ENCODE results near the gene HLA-DOB.

Gene HLA-DOB

DNA sequence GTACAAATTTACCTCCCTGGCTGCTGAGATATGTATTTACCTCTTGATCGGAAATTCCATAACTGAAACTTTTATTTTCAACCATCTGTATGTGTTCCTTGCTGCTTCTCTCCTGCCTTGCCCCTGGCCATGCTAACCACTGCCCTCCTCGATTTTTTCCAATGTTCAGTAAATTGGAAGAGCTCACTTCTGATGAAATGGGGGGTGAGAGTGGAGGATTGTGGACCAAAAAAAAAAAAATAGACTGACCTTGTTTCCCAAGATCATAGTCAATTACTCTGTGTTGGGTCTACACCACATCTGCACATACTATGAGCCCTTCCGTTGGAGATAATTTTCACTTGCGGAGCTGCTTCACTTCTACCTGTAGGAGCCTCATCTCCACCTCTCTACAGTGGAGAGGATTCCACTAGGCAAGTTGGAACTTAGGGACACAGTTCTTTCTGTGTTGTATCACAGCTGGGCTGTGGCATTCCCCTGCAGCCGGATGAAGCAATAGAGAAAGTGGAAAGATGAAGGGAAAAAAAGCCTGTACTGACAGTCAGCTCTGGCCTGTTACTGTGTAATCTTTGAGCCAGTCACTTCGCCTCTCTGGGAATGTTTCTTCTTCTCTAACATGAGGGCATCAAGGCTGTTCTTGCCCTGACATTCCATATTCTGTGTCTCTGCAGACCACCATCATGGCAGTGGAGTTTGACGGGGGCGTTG lies 38.8 kb upstream of the HLA-DOB start:
- H3K4me3 ChIP-seq (ENCODE audit: control insufficient read depth, low read depth, low read length): no peak overlapping the region
- TF ChIP-seq, protein P1, sequence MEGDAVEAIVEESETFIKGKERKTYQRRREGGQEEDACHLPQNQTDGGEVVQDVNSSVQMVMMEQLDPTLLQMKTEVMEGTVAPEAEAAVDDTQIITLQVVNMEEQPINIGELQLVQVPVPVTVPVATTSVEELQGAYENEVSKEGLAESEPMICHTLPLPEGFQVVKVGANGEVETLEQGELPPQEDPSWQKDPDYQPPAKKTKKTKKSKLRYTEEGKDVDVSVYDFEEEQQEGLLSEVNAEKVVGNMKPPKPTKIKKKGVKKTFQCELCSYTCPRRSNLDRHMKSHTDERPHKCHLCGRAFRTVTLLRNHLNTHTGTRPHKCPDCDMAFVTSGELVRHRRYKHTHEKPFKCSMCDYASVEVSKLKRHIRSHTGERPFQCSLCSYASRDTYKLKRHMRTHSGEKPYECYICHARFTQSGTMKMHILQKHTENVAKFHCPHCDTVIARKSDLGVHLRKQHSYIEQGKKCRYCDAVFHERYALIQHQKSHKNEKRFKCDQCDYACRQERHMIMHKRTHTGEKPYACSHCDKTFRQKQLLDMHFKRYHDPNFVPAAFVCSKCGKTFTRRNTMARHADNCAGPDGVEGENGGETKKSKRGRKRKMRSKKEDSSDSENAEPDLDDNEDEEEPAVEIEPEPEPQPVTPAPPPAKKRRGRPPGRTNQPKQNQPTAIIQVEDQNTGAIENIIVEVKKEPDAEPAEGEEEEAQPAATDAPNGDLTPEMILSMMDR (conservative IDR thresholded peaks at IDR 0.05; ENCODE audit: control insufficient read depth, insufficient read depth, low read depth, low read length): no peak
- DNase-seq (ENCODE audit: low read depth): no peak

DNA sequence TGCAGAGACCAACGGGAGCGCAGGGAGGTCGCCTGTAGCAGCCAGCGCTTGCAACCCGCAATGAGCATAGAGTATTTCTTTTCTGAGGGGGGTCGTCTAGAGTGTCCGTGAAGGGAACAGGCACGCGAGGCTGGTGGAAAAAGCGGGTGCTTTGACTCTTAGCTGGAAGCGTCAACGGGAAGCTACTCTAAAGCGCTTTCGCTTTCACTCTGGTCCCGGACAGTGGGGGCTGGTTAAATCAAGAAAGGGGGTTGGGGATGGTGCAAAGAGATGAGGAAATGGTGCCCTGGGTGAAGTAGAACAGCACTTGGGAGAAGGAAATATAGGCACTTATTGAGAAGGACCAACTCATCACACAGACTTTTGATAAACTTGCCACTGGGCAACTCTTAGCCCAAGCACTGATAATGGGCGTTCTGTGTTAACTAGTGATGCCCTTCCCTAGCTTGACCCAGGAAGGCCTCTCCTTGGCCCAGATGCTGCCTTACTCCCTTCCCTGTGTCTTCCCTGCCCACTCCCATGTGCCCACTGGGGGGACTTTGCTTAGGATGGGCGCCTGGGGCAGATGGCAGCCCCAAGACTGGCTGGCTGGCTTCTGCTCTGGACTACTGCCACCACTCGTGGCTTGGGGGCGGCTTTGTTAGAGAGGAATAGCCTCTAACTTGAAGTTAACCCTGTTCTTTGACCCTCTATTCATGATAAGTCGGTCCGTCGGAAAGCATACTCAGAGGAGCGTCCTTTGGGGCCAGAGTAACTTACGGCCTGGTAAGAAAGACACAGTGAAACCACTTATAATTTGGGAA lies 37.8 kb upstream of the HLA-DOB start:
- H3K4me3 ChIP-seq (ENCODE audit: control insufficient read depth, low read depth, low read length): peak overlapping the region; percentile 85
- TF ChIP-seq, protein P1 (conservative IDR thresholded peaks at IDR 0.05; ENCODE audit: control insufficient read depth, insufficient read depth, low read depth, low read length): no peak
- DNase-seq (ENCODE audit: low read depth): peak; percentile 37

DNA sequence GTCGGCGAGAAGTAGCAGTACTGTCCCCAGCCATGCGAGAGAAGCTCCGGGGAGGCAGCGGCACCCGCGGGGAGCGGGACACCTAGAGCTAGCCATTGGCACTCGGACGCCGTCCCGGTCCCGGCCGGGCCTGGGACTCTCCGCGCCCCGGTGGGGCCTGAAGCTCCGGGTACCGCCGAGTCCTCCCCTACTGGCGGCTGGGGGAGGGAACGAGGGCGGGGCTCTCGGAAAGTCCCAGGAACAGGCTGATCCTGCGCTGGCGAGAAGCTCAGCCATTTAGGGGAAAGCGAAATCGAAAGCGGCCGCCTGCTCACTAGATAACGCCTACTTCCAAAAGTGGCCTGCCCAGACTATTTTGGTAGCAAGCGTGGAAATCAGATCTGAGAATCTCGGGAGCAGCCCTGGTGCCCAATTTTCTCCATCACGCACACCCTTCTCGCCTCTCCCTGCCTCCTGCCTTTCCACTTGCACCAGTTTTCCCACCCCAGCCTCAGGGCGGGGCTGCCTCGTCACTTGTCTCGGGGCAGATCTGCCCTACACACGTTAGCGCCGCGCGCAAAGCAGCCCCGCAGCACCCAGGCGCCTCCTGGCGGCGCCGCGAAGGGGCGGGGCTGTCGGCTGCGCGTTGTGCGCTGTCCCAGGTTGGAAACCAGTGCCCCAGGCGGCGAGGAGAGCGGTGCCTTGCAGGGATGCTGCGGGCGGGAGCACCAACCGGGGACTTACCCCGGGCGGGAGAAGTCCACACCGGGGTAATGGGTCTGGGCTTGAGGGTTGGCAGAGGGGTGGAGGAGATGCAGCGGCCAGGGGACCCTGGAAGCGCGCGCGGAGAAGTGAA lies 37.0 kb upstream of the HLA-DOB start, which contains the start of the genes PSMB9 and TAP1:
Gene PSMB9, plus strand, starts transcription at position 652 of the 835 bp plus-strand sequence. Its CDS starts 38 bp downstream, at position 690.
Gene TAP1, minus strand, starts transcription at position 164 of the 835 bp plus-strand sequence. Its CDS starts 68 bp downstream, at position 96.
- peak within 1 kb of the TSS; percentile 85 for H3K4me3 ChIP-seq (ENCODE audit: control insufficient read depth, low read depth, low read length)
- DNase-seq (ENCODE audit: low read depth): peak; percentile 88
- TF ChIP-seq, protein P1 (conservative IDR thresholded peaks at IDR 0.05; ENCODE audit: control insufficient read depth, insufficient read depth, low read depth, low read length): peak; percentile 48

DNA sequence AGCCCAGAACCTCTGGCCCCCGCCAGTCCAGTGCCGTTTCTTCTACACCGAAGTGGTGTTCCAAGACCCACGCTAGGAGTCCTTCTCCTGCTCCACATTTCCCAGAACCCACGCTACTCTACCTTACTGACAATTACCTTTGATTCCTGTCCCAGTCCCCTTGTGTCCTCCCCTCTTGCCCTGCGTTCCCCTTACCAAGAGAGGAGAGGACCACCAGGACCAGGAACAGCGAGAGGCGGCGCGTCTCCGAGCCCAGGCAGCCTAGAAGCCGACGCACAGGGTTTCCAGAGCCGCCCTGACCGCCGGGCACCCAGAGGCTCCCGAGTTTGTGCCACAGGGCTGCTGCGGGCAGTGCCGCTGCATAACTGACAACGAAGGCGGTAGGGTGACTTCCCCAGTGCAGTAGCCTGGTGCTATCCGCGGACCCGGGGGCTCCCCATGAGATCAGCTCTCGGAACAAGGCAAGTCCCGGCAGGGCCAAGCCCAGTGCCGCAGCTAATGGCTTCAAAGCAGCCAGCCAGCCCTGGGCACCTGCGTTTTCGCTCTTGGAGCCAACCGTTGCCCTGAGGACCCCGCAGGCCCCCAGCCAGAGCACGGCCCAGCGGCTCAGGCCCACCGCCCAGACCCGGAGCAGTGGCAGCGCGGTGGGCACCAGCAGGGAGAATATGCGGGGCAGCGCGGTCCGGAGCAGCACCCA lies 36.2 kb upstream of the HLA-DOB start:
- peak; percentile 21 for DNase-seq (ENCODE audit: low read depth)
- TF ChIP-seq, protein P1 (conservative IDR thresholded peaks at IDR 0.05; ENCODE audit: control insufficient read depth, insufficient read depth, low read depth, low read length): no peak
- H3K4me3 ChIP-seq (ENCODE audit: control insufficient read depth, low read depth, low read length): peak overlapping the region; percentile 85

DNA sequence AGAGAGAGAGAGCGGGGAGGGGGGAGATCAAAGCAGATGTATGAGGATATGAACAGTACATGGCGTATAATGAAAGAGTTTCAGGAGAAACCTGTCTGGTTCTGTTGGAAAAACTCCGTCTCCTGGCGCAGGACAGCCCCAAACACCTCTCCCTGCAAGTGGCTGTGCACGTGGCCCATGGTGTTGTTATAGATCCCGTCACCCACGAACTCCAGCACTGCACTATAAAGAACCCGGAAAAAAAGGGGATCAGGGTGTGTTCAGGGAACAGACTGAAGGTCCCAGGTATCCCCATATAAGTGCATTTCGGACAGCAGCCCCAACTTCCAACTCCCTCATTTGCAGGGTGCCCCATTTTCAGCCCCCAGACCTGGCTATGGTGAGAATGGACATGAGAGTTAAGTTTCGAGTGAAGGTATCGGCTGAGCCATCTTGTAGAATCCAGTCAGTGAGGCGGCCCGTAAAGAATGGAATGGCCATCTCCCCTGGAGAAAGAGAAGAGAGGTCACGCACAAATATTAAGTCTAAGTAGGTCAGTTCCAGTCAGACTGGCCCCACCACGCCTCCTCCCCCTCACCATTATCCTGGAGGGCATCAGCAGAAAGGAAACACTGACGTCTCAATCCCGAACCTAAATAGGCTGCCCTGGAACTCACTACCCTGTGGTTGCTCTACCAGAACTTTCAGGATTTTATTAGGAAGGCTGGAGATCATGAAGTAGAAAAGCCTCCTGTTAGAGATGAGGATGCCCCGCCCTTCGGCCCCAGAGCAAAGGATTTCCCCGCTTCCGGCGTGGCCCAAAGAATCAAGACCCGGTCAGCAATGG lies 35.4 kb upstream of the HLA-DOB start:
- TF ChIP-seq, protein P1 (conservative IDR thresholded peaks at IDR 0.05; ENCODE audit: control insufficient read depth, insufficient read depth, low read depth, low read length): no peak
- peak overlapping the region; percentile 85 for H3K4me3 ChIP-seq (ENCODE audit: control insufficient read depth, low read depth, low read length)
- DNase-seq (ENCODE audit: low read depth): no peak

Measured in fibroblast of mammary gland (primary cell).